Measurements from ENCODE around the gene MSMB.
"Not testable (repeated sequence)": the region's sequence is repeated elsewhere in the genome, so short reads cannot be mapped to it uniquely, and the experiment has no call there.

MSMB gene

DNA sequence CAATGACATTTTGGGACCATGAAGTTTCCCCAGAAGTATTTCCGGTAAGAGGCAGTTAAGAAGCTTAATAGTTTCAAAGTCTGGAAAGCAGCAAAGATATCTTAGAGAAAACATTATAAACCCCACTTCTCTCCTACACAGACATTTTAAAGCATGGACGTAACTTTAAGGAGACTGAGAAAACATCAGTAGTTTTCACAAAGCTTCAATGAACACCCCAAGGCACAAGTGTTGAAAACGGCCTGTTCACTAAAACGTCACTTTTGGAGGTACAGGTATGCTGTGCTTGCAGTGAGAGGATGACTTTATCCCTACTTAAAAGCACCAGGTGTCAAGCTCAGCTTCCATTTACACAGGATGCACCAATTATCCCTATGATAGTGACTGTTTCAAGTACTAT, 40.7 kb downstream of the MSMB start:
- TF ChIP-seq, protein P1, sequence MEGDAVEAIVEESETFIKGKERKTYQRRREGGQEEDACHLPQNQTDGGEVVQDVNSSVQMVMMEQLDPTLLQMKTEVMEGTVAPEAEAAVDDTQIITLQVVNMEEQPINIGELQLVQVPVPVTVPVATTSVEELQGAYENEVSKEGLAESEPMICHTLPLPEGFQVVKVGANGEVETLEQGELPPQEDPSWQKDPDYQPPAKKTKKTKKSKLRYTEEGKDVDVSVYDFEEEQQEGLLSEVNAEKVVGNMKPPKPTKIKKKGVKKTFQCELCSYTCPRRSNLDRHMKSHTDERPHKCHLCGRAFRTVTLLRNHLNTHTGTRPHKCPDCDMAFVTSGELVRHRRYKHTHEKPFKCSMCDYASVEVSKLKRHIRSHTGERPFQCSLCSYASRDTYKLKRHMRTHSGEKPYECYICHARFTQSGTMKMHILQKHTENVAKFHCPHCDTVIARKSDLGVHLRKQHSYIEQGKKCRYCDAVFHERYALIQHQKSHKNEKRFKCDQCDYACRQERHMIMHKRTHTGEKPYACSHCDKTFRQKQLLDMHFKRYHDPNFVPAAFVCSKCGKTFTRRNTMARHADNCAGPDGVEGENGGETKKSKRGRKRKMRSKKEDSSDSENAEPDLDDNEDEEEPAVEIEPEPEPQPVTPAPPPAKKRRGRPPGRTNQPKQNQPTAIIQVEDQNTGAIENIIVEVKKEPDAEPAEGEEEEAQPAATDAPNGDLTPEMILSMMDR (conservative IDR thresholded peaks at IDR 0.05; ENCODE audit: low read depth, low read length), result no peak
- no peak for DNase-seq (ENCODE audit: low read depth)
- no peak overlapping the region for H3K4me3 ChIP-seq (ENCODE audit: low read length)

DNA sequence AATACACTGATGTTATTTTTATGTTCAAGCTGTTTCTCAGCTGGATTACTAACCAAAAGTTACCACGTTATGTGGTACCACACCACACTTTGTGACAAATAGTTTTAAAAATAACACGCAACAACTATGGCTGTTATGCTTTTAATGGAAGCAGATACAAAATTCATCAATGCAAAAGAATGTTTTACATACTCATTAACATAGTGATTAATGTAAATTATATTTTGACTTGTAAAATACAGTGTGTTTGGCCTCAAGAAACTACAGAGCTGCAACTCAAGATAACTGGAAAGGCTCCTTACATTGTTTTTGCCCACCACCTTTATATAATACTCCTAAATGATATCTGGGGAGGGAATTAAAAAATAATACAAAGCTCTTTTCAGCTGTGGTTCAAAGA, 41.1 kb downstream of the MSMB start:
- H3K4me3 ChIP-seq (ENCODE audit: low read length), result no peak overlapping the region
- TF ChIP-seq, protein P1 (conservative IDR thresholded peaks at IDR 0.05; ENCODE audit: low read depth, low read length), result no peak
- DNase-seq (ENCODE audit: low read depth), result no peak

DNA sequence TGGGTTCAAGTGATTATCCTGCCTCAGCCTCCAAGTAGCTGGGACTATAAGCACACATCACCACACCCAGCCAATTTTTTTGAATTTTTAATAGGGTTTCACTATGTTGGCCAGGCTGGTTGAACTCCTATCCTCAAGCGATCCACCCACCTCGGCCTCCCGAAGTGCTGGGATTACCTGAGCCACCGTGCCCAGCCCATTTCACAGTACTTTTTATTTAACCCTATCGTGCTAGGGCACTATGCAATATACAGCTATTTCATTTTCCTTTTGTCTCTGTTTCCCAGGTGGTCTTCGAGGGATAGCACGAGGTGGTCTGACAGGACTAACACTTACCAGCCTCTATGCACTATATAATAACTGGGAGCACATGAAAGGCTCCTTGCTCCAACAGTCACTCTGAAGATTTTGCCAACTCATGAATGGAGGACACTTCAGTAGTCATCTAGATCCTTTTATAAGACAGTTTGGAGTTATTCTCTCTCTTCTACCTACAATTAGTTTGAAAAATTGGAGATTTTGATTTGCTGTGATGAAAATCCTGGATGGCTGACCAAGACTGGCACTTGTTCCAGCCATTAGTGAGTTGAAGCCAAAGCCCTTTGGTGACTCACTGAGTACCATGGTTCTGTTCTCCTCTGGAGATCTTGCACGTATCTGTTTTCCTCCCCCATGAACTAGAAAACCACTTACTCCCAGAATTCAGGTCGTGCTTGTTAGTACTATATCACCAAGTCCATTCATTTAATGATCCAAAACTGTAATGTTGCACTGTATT, 43.0 kb downstream of the MSMB start:
- TF ChIP-seq, protein P1 (conservative IDR thresholded peaks at IDR 0.05; ENCODE audit: low read depth, low read length), result no peak
- no peak for DNase-seq (ENCODE audit: low read depth)
- no peak overlapping the region for H3K4me3 ChIP-seq (ENCODE audit: low read length)

DNA sequence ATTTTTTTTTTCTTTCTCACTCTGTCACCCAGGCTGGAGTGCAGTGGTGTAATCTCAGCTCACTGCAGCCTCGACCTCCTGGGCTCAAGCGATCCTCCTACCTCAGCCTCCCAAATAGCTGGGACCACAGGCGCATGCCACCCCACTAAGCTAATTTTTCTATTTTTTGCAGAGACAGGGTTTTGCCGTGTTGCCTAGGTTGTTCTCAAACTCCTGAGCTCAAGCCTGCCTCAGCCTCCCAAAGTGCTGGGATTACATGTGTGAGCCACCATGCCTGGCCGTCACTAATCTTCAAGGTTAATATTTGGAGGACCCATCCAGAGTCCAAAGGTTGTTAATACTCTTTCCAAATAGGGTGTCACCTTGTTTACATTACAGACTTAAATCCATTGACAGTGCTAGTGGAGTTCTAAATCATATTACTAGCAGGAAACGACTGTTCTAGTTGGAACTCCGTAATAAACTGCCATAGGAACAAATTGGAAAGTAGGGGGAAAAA, 43.8 kb downstream of the MSMB start:
- DNase-seq (ENCODE audit: low read depth), result not testable (repeated sequence)

DNA sequence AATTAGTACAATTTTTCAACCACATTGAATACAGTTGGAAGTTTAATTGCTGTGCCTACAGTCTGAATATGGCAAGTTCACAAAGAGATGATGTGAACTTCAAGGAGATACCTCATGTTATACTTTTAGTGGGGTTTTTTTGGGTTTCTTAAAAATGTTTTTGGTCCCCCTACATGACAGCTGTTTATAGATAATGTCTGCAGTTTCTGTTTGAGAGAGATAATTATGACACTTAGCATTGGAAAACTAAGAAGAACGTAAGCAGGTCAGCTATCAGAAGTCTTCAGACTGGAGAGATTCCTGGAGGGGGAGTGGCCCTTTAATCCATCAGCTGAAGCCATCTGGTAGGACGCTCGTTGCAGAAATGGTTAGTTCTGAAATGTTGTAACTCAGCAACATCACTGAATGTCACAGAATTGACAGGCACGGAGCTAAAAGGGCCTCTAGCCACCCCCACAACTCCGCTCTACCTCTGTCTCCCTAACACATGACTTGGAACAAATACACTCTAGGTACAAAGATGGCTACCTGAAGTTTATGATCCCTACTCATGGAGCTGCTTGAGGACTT, 44.8 kb downstream of the MSMB start:
- H3K4me3 ChIP-seq (ENCODE audit: low read length), result no peak overlapping the region
- TF ChIP-seq, protein P1 (conservative IDR thresholded peaks at IDR 0.05; ENCODE audit: low read depth, low read length), result no peak
- DNase-seq (ENCODE audit: low read depth), result peak; percentile 25

More for the DNA sequence above, 43.8 kb downstream of the MSMB start:
- H3K4me3 ChIP-seq (ENCODE audit: low read length), result not testable (repeated sequence)

DNA sequence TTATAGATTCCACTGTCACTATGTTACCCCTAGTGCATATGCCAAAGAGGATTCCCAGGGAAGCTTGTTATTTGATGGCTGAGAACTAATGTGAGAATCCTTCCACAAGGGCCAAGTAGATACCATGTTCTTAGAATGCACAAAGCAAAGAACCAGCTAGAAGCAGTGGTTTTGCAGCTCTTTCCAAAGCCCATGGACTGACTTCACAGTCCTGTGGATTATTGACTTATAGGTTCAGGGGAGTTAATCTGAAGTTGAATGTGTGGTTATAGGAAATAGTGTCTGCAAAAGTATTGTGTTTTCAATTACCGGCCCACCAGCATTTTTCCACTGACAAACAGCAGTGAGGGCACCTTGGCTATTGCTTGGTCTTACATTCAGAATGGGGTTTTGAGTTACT, 45.5 kb downstream of the MSMB start:
- no peak overlapping the region for H3K4me3 ChIP-seq (ENCODE audit: low read length)
- TF ChIP-seq, protein P1 (conservative IDR thresholded peaks at IDR 0.05; ENCODE audit: low read depth, low read length), result no peak
- no peak for DNase-seq (ENCODE audit: low read depth)

DNA sequence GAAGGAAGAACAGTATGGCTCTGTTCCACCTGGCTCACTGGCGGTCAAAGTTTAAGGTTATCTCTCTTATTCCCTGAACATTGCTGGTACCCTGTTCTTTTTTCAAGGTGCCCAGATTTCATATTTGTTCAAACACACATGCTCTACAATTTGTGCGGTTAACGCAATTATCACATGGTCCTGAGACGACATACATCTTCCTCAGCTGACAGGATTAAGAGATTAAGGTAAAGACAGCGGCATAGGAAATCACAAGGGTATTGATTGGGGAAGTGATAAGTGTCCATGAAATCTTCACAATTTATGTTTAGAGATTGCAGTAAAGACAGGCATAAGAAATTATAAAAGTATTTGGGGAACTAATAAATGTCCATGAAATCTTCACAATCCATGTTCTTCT, 46.1 kb downstream of the MSMB start:
- not testable (repeated sequence) for H3K4me3 ChIP-seq (ENCODE audit: low read length); DNase-seq (ENCODE audit: low read depth)
